Measurements from ENCODE around the gene CORO2A. TPM values are rescaled to one million over a fixed set of nuclear protein-coding genes. Genes with fewer than 3 reads are reported as not detected.
"Not testable (repeated sequence)": the region's sequence is repeated elsewhere in the genome, so short reads cannot be mapped to it uniquely, and the experiment has no call there.

Gene CORO2A
- total and polyA plus RNA-seq, 2 of the 4 experiments (the other 2 are of a cell fraction) = 1.9 to 2.2 TPM

DNA sequence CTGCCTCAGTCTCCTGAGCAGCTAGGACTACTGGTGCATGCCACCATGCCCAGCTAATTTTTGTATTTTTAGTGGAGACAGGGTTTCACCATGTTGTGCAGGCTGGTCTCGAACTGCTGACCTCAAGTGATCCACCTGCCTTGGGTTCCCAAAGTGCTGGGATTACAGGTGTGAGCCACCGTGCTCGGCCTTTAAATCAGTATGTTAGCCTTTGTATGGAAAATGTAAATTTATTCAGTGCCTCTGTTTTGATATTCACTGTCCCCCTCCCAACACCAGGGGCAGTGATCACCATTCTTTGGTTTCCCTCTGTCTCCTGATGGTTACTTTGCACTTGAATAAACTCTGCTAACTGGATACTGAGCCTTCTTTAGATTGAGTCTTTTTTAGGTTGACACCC lies 101.8 kb downstream of the CORO2A start:
- H4K8ac ChIP-seq (ENCODE audit: low read depth in 2 of 2, low read length in 2 of 2) = not testable (repeated sequence)

More for the DNA sequence above, 101.8 kb downstream of the CORO2A start:
- H4K20me1 ChIP-seq (ENCODE audit: insufficient read depth, low read length); dilution Hi-C loops (cut with HindIII; ENCODE audit: low sequenced_read_pairs, unreplicated experiment); H2AFZ ChIP-seq (replicated peaks; ENCODE audit: low read length, poor library complexity); H3K56ac ChIP-seq (ENCODE audit: extremely low read depth, insufficient read depth, low read length); H3K18ac ChIP-seq (ENCODE audit: low read depth, low read length); POLR2A ChIA-PET (ENCODE audit: unreplicated experiment); H2BK5ac ChIP-seq (ENCODE audit: low read depth, low read length, poor library complexity, severe bottlenecking); H3K4me2 ChIP-seq (ENCODE audit: low read depth, low read length); in situ Hi-C loops (cut with MboI; ENCODE audit: low sequenced_read_pairs); H2BK15ac ChIP-seq (ENCODE audit: low read depth, low read length); CTCF ChIA-PET; H3K9me1 ChIP-seq (ENCODE audit: insufficient read depth, low read length); H3K14ac ChIP-seq (replicated peaks; ENCODE audit: low read depth, low read length); H3K36me3 ChIP-seq (ENCODE audit: control insufficient read depth, insufficient read depth, low read length); H2BK120ac ChIP-seq (ENCODE audit: low read depth, low read length); H3K4me3 ChIP-seq (ENCODE audit: insufficient read depth, low read depth, low read length); H3K23ac ChIP-seq (ENCODE audit: low read depth, low read length); H3K79me1 ChIP-seq (ENCODE audit: low read depth in 1 of 2, low read length in 2 of 2); H3K4ac ChIP-seq (ENCODE audit: low read depth, low read length); H3K9ac ChIP-seq (ENCODE audit: low read depth, low read length); H2AK5ac ChIP-seq (ENCODE audit: low read depth, low read length); BruUV-seq (replicated peaks); H2BK20ac ChIP-seq (ENCODE audit: low read depth, low read length); H2AK9ac ChIP-seq (replicated peaks; ENCODE audit: low read depth, low read length, poor library complexity); ATAC-seq (ENCODE audit: low read depth); H4K5ac ChIP-seq (ENCODE audit: low read depth, low read length); H3K27me3 ChIP-seq (ENCODE audit: control insufficient read depth, insufficient read depth, low read length); H4K91ac ChIP-seq (ENCODE audit: insufficient read depth, low read depth, low read length); H3K9me3 ChIP-seq (ENCODE audit: control insufficient read depth, insufficient read depth, low read length); DNase-seq; H3K4me1 ChIP-seq (ENCODE audit: control insufficient read depth, insufficient read depth, low read length); H3K27ac ChIP-seq (ENCODE audit: insufficient read depth, low read length): not testable (repeated sequence)
- WGBS, 2 experiments (ENCODE audit: extremely low coverage in 2 of 2, insufficient read length in 1 of 2) = no CpG with 5 or more reads among the region's 3 CpGs
- intact Hi-C loops (cut with micrococcal nuclease) = loop anchor here (1.0 kb wide), 1 partner anchor 10 kb away; no protein-coding TSS in a partner anchor

All from IMR-90 (cell line).